HG02852 (cell line): ENCODE results near the gene WDFY1.

Source experiments
- ATAC-seq: cut with Tn5 transposase; IDR thresholded peaks from one replicate; pipeline ENCODE4 v1.9.1; 2021; ENCODE audit warnings: mild to moderate bottlenecking, moderate library complexity; ENCODE audit not compliant: unreplicated experiment

The WDFY1 gene

GRCh38 chr2:223957092-223957851 lies 12.1 kb upstream of the WDFY1 start, which contains the start of gene MRPL44:
MRPL44 (plus strand) TSS chr2:223957463; CDS start chr2:223957473, 10 bp downstream.
- peak; percentile 90 for ATAC-seq

GRCh38 chr2:223956300-223956699 lies 11.2 kb upstream of the WDFY1 start:
- peak; percentile 27 for ATAC-seq

GRCh38 chr2:223954401-223954800 lies 9.3 kb upstream of the WDFY1 start:
- no peak for ATAC-seq

- ATAC-seq = peak; percentile 44
These were observed 7.3 kb upstream of the WDFY1 start for GRCh38 chr2:223952280-223952968.

- ATAC-seq = no peak
These were observed 5.6 kb upstream of the WDFY1 start for GRCh38 chr2:223950448-223951347.

GRCh38 chr2:223949241-223949840 lies 4.2 kb upstream of the WDFY1 start:
- no peak for ATAC-seq

GRCh38 chr2:223947711-223948205 lies 2.6 kb upstream of the WDFY1 start:
- no peak for ATAC-seq

GRCh38 chr2:223945755-223946154 lies 620 bp upstream of the WDFY1 start:
- no peak for ATAC-seq

GRCh38 chr2:223944166-223944702 lies 901 bp downstream of the WDFY1 start:
- ATAC-seq = no peak

- ATAC-seq = no peak
These were observed 1.6 kb downstream of the WDFY1 start for GRCh38 chr2:223943561-223944008.

GRCh38 chr2:223943135-223943534 lies 2.0 kb downstream of the WDFY1 start:
- ATAC-seq = no peak

GRCh38 chr2:223941579-223942277 lies 3.4 kb downstream of the WDFY1 start:
- peak; percentile 64 for ATAC-seq

- ATAC-seq = peak; percentile 31
These were observed 5.7 kb downstream of the WDFY1 start for GRCh38 chr2:223939438-223939837.

- no peak for ATAC-seq
These were observed 7.6 kb downstream of the WDFY1 start for GRCh38 chr2:223937535-223937934.

- no peak for ATAC-seq
These were observed 8.2 kb downstream of the WDFY1 start for GRCh38 chr2:223936862-223937326.

- no peak for ATAC-seq
These were observed 9.5 kb downstream of the WDFY1 start for GRCh38 chr2:223935459-223936125.

- no peak for ATAC-seq
These were observed 10.3 kb downstream of the WDFY1 start for GRCh38 chr2:223934870-223935269.

- no peak for ATAC-seq
These were observed 12.0 kb downstream of the WDFY1 start for GRCh38 chr2:223932816-223933800.
